Liver (tissue), 3 donors: ENCODE measurements around the gene CCR5AS.
"Not testable (repeated sequence)": the region's sequence is repeated elsewhere in the genome, so short reads cannot be mapped to it uniquely, and the experiment has no call there.

Source experiments
- CTCF ChIP-seq: fragments of 150-350 bp; IDR thresholded peaks from 2 replicates; pipeline ENCODE4 v1.5.1; 2017; ENCODE audit warnings: improper control_type of control experiment, low read depth, low read length; ENCODE audit not compliant: missing input control
- EGR1 ChIP-seq, 2 donors: IDR thresholded peaks; 2 replicates each; pipeline ENCODE4 v1.6.1; 2016 to 2018; ENCODE audit warnings: antibody characterized with exemption in 2 of 2, low read depth in 2 of 2
- JUND ChIP-seq, 2 donors: IDR thresholded peaks; 2 replicates each; pipeline ENCODE4 v1.6.1; 2016; ENCODE audit warnings: antibody characterized with exemption in 2 of 2
- MAX ChIP-seq: IDR thresholded peaks from 2 replicates; pipeline ENCODE4 v1.6.1; 2016; ENCODE audit warnings: antibody characterized with exemption
- RAD21 ChIP-seq, 2 donors: IDR thresholded peaks; 2 replicates each; pipeline ENCODE4 v1.6.1; 2016; ENCODE audit warnings: antibody characterized with exemption in 2 of 2, mild to moderate bottlenecking in 2 of 2
- RXRA ChIP-seq, 2 donors: IDR thresholded peaks; 2 replicates each; pipeline ENCODE4 v1.6.1; 2017 to 2018; ENCODE audit warnings: antibody characterized with exemption in 2 of 2, mild to moderate bottlenecking in 1 of 2
- TAF1 ChIP-seq: conservative IDR thresholded peaks from 2 replicates; pipeline ENCODE4 v1.6.1; 2016; ENCODE audit warnings: antibody characterized with exemption, mild to moderate bottlenecking
- TF ChIP-seq, protein P1 (sequence below): IDR thresholded peaks from 2 replicates; pipeline ENCODE4 v1.6.1; 2016; ENCODE audit warnings: antibody characterized with exemption
- donor health status: healthy.
- donor health status: healthy.

DNA sequence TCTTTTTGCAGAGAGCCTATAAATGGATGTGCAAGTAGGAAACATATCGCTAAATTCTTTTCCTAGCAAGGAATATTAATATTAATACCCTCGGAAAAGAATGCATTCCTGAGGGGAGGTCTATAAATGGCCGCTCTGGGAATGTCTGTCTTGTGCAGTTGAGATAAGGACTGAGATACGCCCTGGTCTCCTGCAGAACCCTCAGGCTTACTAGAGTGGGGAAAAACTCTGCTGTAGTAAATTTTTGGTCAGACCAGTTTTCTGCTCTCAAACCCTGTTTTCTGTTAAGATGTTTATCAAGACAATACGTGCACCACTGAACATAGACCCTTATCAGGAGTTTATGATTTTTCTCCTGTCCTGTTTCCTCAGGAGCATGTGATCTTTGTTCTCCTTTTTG is 25.0 kb upstream of the CCR5AS start:
- TF ChIP-seq CTCF; RXRA (IDR thresholded peaks at IDR 0.05); EGR1 (IDR thresholded peaks at IDR 0.05; ENCODE audit: low read depth in 2 of 2); MAX; RAD21 (IDR thresholded peaks at IDR 0.05); TAF1; JUND (IDR thresholded peaks at IDR 0.05): not testable (repeated sequence)
- TF ChIP-seq, protein P1, sequence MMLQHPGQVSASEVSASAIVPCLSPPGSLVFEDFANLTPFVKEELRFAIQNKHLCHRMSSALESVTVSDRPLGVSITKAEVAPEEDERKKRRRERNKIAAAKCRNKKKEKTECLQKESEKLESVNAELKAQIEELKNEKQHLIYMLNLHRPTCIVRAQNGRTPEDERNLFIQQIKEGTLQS: not testable (repeated sequence)
